ENCODE results near the gene CRELD2.

CRELD2 gene

DNA sequence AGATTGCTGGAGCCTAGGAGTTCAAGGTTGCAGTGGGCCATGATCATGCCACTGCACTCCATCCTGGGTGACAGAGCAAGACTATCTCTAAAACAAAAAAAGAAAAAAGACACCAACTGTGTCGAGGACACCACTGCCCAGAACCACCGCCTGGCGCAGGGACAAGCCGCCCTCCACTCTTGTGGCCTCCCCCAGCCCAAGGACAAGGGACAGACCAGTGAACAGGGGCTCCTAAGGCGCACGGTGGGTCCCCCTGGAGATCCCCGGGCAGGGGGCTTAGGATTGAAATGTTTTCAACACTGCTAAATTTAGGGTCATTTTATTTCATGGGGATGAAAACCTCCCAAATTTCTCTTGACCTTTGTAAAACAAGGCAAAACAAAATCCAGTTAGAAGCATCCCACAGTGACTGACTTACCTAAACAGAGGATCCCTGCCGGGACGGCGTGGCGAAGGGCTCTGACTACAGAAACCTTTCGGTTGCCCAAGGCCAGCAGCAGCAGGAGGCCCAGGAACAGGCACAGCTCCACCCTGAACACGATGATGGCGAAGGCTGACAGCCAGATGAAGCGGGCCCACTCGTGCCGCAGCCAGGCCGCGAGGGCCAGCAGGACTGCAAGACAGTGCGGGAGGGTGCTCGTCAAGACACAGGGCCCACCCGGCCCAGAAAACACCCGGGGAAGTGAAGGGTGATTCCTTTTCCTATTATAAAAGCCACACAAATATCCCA is 8.8 kb upstream of the CRELD2 start:
- H3K27ac ChIP-seq, result 0 out of 2 replicates have a peak overlapping the region, but pooled peaks have one; percentile 38
- H3K9ac ChIP-seq, result no peak overlapping the region
- H3K27me3 ChIP-seq, result no peaks in the 10 kb centered on the region
- peaks cover 10% of the 10 kb centered on the region for H3K4me1 ChIP-seq
- peaks cover 80% of the 10 kb centered on the region for H4K20me1 ChIP-seq
- peak overlapping the region; percentile 12; the same call in 1 of the 2 replicates for H3K4me2 ChIP-seq
- H3K9me3 ChIP-seq, result no peaks in the 10 kb centered on the region
- H3K36me3 ChIP-seq, result peaks cover 99% of the 10 kb centered on the region
- TF ChIP-seq Cebpa-rat (IDR thresholded peaks at IDR 0.05), result no peak
- no peak overlapping the region for H3K4me3 ChIP-seq

DNA sequence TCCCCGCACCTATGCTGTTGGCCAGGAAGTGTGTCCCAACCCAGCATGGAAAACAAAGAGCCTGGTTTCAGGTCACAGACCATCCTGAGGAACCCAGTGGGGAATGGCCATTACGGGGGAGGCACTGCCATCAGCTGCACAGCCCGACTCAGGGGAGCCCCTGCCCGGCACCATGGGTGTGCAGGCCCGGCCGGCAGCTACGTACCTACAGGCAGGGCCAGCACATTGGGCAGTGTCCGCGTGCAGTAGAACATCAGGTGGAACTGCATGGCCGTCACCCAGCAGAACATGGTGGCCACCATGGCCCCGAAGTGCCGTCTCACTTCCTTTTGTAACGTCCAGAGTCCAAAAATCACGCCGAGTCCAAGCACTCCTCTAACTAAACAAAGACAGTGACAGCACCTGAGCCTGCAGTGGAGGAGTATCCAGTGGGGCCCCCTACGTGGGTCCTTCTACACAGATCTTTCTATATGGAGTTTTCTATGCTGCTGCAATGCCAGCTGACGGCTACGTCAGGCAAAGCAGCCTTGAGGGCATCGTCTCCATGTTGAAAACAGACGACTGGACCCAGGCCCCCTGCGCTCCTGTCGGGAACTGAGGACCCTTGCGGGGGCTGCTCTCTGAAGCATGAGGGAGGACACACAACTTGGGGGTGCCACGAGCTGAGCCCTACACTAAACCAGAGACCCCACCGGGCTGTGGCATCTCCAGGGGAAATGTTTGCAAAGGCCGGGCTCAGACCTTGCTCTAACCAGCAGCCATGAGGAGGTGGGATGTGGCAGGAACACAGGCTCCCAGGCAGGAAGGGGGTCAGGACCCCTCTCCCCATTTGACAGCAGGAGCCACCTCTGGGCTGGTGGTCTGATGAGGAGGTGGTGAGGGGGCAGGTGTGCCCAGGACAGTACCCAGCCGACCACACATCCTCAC is 7.9 kb upstream of the CRELD2 start:
- peaks cover 81% of the 10 kb centered on the region for H4K20me1 ChIP-seq
- H3K27ac ChIP-seq, result 0 out of 2 replicates have a peak overlapping the region, but pooled peaks have one; percentile 38
- no peak overlapping the region for H3K9ac ChIP-seq
- H3K27me3 ChIP-seq, result no peaks in the 10 kb centered on the region
- H3K4me1 ChIP-seq, result peaks cover 10% of the 10 kb centered on the region
- H3K9me3 ChIP-seq, result no peaks in the 10 kb centered on the region
- no peak for TF ChIP-seq Cebpa-rat (IDR thresholded peaks at IDR 0.05)
- H3K4me2 ChIP-seq, result peak overlapping the region; percentile 12; the same call in 1 of the 2 replicates
- H3K36me3 ChIP-seq, result peaks cover 93% of the 10 kb centered on the region
- no peak overlapping the region for H3K4me3 ChIP-seq

DNA sequence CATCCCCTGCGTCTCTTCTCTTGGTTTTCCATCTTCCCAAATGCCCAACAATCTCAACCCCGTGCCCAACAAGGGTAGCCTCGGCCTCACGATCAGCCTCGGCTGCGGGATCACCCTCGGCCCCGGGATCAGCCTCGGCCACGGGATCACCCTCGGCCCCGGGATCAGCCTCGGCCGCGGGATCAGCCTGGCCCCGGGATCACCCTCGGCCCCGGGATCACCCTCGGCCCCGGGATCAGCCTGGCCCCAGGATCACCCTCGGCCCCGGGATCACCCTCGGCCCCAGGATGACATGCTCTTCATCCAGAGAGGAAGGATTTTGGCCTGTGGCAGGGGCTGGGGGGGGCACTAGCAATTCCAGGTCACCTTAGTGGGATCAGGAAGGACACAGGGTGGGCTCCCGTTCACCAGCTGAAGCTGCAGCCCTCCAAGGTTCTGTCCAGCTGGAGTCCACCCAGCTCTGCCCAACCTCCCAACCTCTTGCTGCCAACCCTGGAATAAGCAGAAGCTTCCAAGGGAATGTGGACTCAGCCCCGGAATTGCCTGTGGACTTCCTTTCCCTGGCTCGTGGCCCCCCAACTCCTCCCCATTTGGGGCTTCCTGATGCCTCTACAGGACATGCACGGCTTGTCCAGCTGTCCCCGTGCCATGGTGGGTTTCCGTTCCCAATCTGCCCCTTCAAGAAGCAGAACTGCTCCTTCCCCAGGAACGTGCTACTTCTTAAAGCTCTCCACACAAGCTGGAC is 6.4 kb upstream of the CRELD2 start:
- H3K36me3 ChIP-seq, result peaks cover 77% of the 10 kb centered on the region
- no peak overlapping the region for H3K4me2 ChIP-seq
- H3K27me3 ChIP-seq, result no peaks in the 10 kb centered on the region
- H3K27ac ChIP-seq, result no peak overlapping the region
- H4K20me1 ChIP-seq, result peaks cover 80% of the 10 kb centered on the region
- TF ChIP-seq Cebpa-rat (IDR thresholded peaks at IDR 0.05), result no peak
- H3K4me1 ChIP-seq, result peaks cover 18% of the 10 kb centered on the region
- H3K9ac ChIP-seq, result no peak overlapping the region
- no peaks in the 10 kb centered on the region for H3K9me3 ChIP-seq
- H3K4me3 ChIP-seq, result no peak overlapping the region

DNA sequence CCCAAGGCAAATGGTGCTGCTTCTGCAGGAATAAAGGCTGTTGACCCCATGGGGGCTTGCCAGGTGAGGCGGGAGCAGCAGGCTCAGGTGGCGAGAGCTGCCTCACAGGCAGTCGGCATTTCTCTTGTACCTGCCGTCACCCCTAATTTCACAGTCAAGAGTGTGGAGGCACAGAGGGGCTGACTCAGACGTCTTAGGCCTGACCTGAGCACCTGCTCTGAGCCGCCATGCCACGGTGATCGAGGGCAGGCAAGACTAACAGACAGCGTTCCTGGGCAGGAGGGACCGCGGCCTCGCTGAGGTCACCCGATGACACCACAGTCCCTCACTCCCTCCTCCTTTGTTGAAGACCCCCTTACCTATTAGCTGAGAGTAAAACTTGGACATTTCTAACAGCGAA is 5.4 kb upstream of the CRELD2 start:
- Histone ChIP-seq H3K4me2 (no peak overlapping the region), H3K4me1 (peaks cover 22% of the 10 kb centered on the region), H3K36me3 (peaks cover 67% of the 10 kb centered on the region), H3K9me3 (no peaks in the 10 kb centered on the region), H3K27ac (no peak overlapping the region), H4K20me1 (peaks cover 80% of the 10 kb centered on the region), H3K9ac (no peak overlapping the region), H3K27me3 (no peaks in the 10 kb centered on the region), H3K4me3 (no peak overlapping the region)
- no peak for TF ChIP-seq Cebpa-rat (IDR thresholded peaks at IDR 0.05)

DNA sequence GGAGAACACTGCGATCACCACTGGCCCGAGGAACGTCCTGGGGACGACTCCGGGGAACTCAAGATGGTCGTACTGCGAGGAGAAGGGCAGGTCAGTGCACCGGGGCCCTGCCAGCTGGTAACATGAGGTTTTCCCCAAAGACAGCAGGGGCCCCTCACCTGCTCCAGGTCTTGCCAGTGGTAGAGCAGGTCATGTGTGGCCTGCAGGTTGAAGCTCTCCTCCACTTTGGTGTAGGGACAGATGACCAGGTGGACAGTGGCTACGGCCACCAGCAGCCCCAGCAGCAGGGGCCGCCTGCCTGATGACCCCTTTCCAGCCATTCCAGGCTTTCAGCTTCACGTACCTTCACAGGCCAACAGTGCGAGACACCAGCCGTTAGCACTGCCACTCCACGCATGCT is 5.0 kb upstream of the CRELD2 start:
- no peak for TF ChIP-seq Cebpa-rat (IDR thresholded peaks at IDR 0.05)
- Histone ChIP-seq H3K27me3 (no peaks in the 10 kb centered on the region), H3K36me3 (peaks cover 63% of the 10 kb centered on the region)

DNA sequence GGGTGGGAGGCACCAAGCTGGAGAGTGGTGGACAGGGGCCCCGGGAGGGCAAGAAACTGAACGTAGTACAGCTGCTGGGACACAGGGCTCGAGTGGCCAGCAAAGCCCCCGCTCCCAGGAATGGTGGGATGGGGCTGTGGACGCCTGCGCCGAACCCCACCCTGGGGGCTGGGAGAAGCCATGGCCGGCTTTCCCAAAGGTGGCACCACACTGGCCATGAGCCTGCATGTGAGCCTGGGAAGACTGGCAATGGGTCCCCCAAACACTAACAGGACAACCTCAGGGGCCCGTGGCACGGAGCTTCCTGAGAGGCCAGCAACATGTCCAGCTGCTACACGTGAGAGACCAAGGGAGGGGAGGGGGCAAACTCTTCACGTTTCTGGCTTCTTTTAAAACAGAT is 4.2 kb upstream of the CRELD2 start:
- peaks cover 75% of the 10 kb centered on the region for H4K20me1 ChIP-seq
- H3K27ac ChIP-seq, result no peak overlapping the region
- H3K27me3 ChIP-seq, result no peaks in the 10 kb centered on the region
- no peaks in the 10 kb centered on the region for H3K9me3 ChIP-seq
- H3K4me2 ChIP-seq, result no peak overlapping the region
- H3K36me3 ChIP-seq, result peaks cover 56% of the 10 kb centered on the region
- H3K4me1 ChIP-seq, result peaks cover 26% of the 10 kb centered on the region
- no peak overlapping the region for H3K9ac ChIP-seq
- no peak overlapping the region for H3K4me3 ChIP-seq
- TF ChIP-seq Cebpa-rat (IDR thresholded peaks at IDR 0.05), result no peak

More for the DNA sequence above, 5.0 kb upstream of the CRELD2 start:
- H3K4me1 ChIP-seq, result peaks cover 22% of the 10 kb centered on the region
- H3K4me2 ChIP-seq, result no peak overlapping the region
- H3K27ac ChIP-seq, result no peak overlapping the region
- H3K9ac ChIP-seq, result no peak overlapping the region
- no peak overlapping the region for H3K4me3 ChIP-seq
- no peaks in the 10 kb centered on the region for H3K9me3 ChIP-seq
- H4K20me1 ChIP-seq, result peaks cover 80% of the 10 kb centered on the region

DNA sequence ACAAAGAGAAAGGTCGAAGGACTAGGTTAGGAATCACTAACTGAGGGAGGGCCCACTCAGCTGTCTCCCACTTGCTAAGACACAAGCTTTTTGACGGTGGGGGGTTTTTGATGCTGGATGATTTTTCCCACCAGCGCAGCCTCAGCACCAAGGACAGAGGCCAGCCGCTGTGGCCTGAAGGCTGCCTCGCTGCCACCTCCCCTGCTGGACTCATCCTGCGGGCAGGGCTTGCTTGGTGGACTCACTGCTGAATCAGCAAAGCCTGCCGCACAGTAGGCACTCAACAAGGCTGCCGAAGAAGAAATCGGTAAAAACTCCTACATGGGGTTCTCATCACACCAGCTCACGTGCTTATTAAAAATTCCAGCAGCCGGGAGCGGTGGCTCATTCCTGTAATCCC is 2.8 kb upstream of the CRELD2 start:
- Histone ChIP-seq H3K27me3 (no peaks in the 10 kb centered on the region), H3K4me3 (no peak overlapping the region)

DNA sequence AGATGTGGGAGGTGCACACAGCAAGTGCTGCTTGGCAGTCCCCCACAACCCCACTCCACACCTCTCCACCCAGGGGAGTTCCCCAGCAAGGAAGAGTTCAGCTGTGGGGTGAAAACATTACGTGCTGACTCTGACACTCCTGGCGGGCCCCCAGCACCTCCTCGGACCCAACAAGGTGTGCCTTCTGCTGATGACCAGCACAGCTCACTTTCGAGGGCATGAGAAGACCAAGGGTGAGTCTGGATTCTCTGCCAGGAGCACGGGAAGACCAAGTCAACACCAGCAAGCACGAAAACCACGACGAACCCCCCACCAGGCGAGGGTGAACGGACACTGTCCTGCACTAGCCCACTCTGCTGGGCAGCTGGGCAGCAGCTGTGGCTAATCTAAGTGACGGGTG is 1.6 kb upstream of the CRELD2 start:
- H3K9ac ChIP-seq, result peak overlapping the region; percentile 94
- peaks cover 51% of the 10 kb centered on the region for H4K20me1 ChIP-seq
- peaks cover 43% of the 10 kb centered on the region for H3K4me1 ChIP-seq
- H3K27ac ChIP-seq, result no peak overlapping the region
- peak overlapping the region; percentile 81 for H3K4me3 ChIP-seq
- TF ChIP-seq Cebpa-rat (IDR thresholded peaks at IDR 0.05), result no peak
- H3K4me2 ChIP-seq, result peak overlapping the region; percentile 91
- H3K27me3 ChIP-seq, result no peaks in the 10 kb centered on the region
- H3K9me3 ChIP-seq, result no peaks in the 10 kb centered on the region
- H3K36me3 ChIP-seq, result peaks cover 47% of the 10 kb centered on the region

More for the DNA sequence above, 2.8 kb upstream of the CRELD2 start:
- Histone ChIP-seq H3K9ac (no peak overlapping the region), H3K9me3 (no peaks in the 10 kb centered on the region), H3K4me1 (peaks cover 30% of the 10 kb centered on the region), H3K36me3 (peaks cover 47% of the 10 kb centered on the region), H3K27ac (no peak overlapping the region), H4K20me1 (peaks cover 62% of the 10 kb centered on the region), H3K4me2 (no peak overlapping the region)
- TF ChIP-seq Cebpa-rat (IDR thresholded peaks at IDR 0.05), result no peak

All from BLaER1 (cell line).